NCI-H1417 (cell line): Measurements from ENCODE around the gene RDH11.
"Not testable (repeated sequence)": the region's sequence is repeated elsewhere in the genome, so short reads cannot be mapped to it uniquely, and the experiment has no call there.

Source experiments
- DNase-seq, 3 experiments: peaks; one replicate each; lab custom pipeline; 2025; lab: John Stamatoyannopoulos, UW

RDH11 gene

DNA sequence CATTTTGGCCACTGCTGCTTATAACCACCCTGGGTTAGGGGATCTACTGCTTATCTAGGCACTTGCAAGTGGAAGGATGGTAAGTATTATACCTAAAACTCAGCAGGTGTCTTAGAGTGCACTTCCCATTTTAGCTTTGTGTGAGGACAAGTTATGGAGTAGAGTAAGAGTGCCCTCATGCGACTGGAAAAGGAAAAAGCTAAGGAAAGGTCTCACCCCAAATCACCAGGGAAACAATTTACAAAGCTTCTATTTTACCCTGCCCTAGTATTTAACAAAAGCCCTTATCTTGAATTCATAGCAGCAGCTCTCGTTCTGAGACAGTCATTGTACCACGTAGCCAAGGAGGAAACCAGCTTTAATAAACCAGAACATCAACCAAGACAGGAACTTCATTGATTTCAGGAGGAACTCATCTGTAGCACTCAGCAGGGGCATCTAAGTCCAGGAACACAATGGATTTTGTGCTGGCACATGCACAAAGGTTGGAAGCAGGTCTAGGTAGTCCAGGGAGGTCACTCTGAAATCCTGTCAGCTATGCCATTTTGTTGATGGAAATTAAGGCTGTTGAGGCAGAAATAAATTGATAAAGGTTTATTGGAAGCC, 9.0 kb upstream of the RDH11 start:
- peak; percentile 64 to 90 (median 78) for DNase-seq

GRCh38 chr14:67703997-67704396, 8.4 kb upstream of the RDH11 start:
- no peak for DNase-seq

DNA sequence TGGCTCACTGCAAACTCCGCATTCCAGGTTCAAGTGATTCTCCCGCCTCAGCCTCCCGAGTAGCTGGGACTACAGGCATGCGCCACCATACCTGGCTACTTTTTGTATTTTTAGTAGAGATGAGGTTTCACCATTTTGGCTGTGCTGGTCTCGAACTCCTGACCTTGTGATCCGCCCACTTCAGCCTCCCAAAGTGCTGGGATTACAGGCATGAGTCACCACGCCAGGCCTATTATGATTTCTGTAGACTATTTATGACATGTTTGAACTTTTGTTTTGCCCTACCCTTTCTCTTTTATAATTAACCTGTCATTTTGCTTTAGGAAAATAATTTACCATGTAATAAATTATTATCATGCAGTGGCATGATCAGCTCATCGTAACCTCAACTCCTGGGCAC, 5.9 kb upstream of the RDH11 start, which contains the start of gene RDH12:
RDH12 (plus strand) TSS at position 395 of the 400 bp plus-strand sequence. CDS start 20,757 bp downstream, outside the sequence.
- DNase-seq: not testable (repeated sequence)

GRCh38 chr14:67698179-67698578, 2.6 kb upstream of the RDH11 start:
- no peak for DNase-seq

DNA sequence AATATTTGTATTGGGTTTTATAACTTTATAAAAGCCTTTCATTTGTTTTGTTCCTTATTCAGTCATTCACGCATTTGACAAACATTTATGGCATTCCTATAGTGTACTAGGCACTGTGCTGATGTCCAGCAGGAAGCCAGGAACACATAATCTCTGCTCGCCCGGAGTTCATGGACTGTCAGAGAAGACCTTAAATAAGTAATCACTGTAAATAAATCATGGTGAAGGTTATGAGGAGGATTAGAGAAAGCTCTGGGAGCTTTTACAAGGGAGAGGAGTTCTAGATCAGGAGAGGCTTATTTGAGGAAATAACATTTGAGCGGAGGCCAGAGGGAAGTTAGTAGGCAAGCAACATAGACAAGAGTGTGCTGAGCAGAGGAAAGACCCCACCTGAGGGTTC, 1.4 kb upstream of the RDH11 start:
- DNase-seq: no peak

GRCh38 chr14:67694791-67695393, 672 bp downstream of the RDH11 start:
- peak; percentile 74 to 89 (median 75) for DNase-seq

- no peak for DNase-seq
Observed at GRCh38 chr14:67690011-67690410, 5.6 kb downstream of the RDH11 start.

GRCh38 chr14:67683842-67684241, 11.7 kb downstream of the RDH11 start:
- no peak for DNase-seq

GRCh38 chr14:67680941-67681340, 14.6 kb downstream of the RDH11 start:
- DNase-seq: no peak

DNA sequence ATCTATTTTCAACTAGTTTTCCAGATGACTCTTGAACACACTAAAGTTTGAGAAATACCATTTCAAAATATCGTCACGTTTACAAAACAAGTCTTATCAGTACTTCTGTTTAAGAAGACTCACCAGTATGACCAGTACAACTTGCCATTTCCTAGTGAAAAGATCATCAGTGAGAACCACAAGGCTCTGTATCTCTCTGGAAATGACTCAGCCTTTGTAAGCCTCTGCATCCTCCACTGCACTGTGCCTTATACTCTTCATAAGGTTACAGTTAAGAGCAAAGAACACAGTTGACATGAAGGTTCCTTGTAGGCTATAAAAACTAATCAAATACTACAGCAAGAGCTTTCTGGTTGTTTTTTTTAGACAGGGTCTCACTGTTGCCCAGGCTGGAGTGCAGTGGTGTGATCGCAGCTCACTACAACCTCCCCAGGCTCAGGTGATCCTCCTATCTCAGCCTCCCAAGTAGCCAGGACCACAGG, 15.4 kb downstream of the RDH11 start:
- no peak for DNase-seq

GRCh38 chr14:67679006-67679405, 16.6 kb downstream of the RDH11 start:
- DNase-seq: no peak

- DNase-seq: peak in 1 of 3 experiments; percentile 29
Observed at GRCh38 chr14:67675219-67675582, 20.4 kb downstream of the RDH11 start.

- peak; percentile 88 to 98 (median 94) for DNase-seq
Observed at GRCh38 chr14:67674480-67675218, 20.9 kb downstream of the RDH11 start, which contains the start of gene VTI1B. Gene VTI1B, minus strand, starts transcription at chr14:67674632. Its CDS starts 143 bp downstream, at chr14:67674489.

- DNase-seq: peak; percentile 79 to 91 (median 89)
Observed at GRCh38 chr14:67674139-67674479, 21.5 kb downstream of the RDH11 start.

GRCh38 chr14:67673451-67673850, 22.1 kb downstream of the RDH11 start:
- no peak for DNase-seq

- DNase-seq: no peak
Observed at GRCh38 chr14:67668559-67668958, 27.0 kb downstream of the RDH11 start.

GRCh38 chr14:67666750-67667449, 28.7 kb downstream of the RDH11 start:
- DNase-seq: peak; percentile 23 to 64 (median 33)

- no peak for DNase-seq
Observed at GRCh38 chr14:67665868-67666267, 29.7 kb downstream of the RDH11 start.

- no peak for DNase-seq
Observed at GRCh38 chr14:67663633-67664032, 31.9 kb downstream of the RDH11 start.

GRCh38 chr14:67653651-67654280, 41.8 kb downstream of the RDH11 start:
- DNase-seq: no peak

GRCh38 chr14:67652189-67652588, 43.4 kb downstream of the RDH11 start:
- DNase-seq: no peak

GRCh38 chr14:67650694-67651093, 44.9 kb downstream of the RDH11 start:
- no peak for DNase-seq
